GM21360 (cell line): ENCODE measurements around the gene FAM98C.
"Not testable (repeated sequence)": the region's sequence is repeated elsewhere in the genome, so short reads cannot be mapped to it uniquely, and the experiment has no call there.

Experiments
- ATAC-seq: cut with Tn5 transposase; IDR thresholded peaks from one replicate; pipeline ENCODE4 v1.9.1; 2021; ENCODE audit warnings: mild to moderate bottlenecking, moderate library complexity; ENCODE audit not compliant: unreplicated experiment

The FAM98C gene

GRCh38 chr19:38425222-38425809 lies 22.4 kb downstream of the FAM98C start:
- ATAC-seq: no peak

GRCh38 chr19:38425810-38426466 lies 23.0 kb downstream of the FAM98C start, which contains the start of gene RASGRP4:
Gene RASGRP4, minus strand, starts transcription at chr19:38426219. Its CDS starts 128 bp downstream, at chr19:38426091.
- ATAC-seq: no peak

GRCh38 chr19:38427035-38427677 lies 24.3 kb downstream of the FAM98C start:
- not testable (repeated sequence) for ATAC-seq

- no peak for ATAC-seq
These were observed 26.3 kb downstream of the FAM98C start for GRCh38 chr19:38429055-38429810.

GRCh38 chr19:38429811-38430156 lies 26.9 kb downstream of the FAM98C start:
- ATAC-seq: no peak

GRCh38 chr19:38430931-38431330 lies 28.0 kb downstream of the FAM98C start:
- no peak for ATAC-seq

- no peak for ATAC-seq
These were observed 30.4 kb downstream of the FAM98C start, which contains the start of gene RYR1 for GRCh38 chr19:38433268-38433733. Gene RYR1, plus strand, starts transcription at chr19:38433691. Its CDS starts 139 bp downstream, at chr19:38433830.

GRCh38 chr19:38434549-38435051 lies 31.7 kb downstream of the FAM98C start:
- no peak for ATAC-seq

GRCh38 chr19:38437295-38437694 lies 34.4 kb downstream of the FAM98C start:
- ATAC-seq: no peak

GRCh38 chr19:38437917-38438316 lies 35.0 kb downstream of the FAM98C start:
- no peak for ATAC-seq

- no peak for ATAC-seq
These were observed 37.7 kb downstream of the FAM98C start for GRCh38 chr19:38440592-38440991.

GRCh38 chr19:38441657-38442348 lies 38.9 kb downstream of the FAM98C start:
- no peak for ATAC-seq

GRCh38 chr19:38442736-38443135 lies 39.8 kb downstream of the FAM98C start:
- no peak for ATAC-seq

GRCh38 chr19:38443458-38443999 lies 40.6 kb downstream of the FAM98C start:
- no peak for ATAC-seq

GRCh38 chr19:38444026-38444425 lies 41.1 kb downstream of the FAM98C start:
- ATAC-seq: no peak

GRCh38 chr19:38445362-38445761 lies 42.5 kb downstream of the FAM98C start:
- no peak for ATAC-seq

- no peak for ATAC-seq
These were observed 45.3 kb downstream of the FAM98C start for GRCh38 chr19:38448225-38448624.

GRCh38 chr19:38449518-38449917 lies 46.6 kb downstream of the FAM98C start:
- no peak for ATAC-seq

GRCh38 chr19:38451036-38451435 lies 48.1 kb downstream of the FAM98C start:
- no peak for ATAC-seq

GRCh38 chr19:38451629-38452028 lies 48.7 kb downstream of the FAM98C start:
- no peak for ATAC-seq
